Measurements from ENCODE around the gene CAMK1D. TPM values are rescaled to one million over a fixed set of nuclear protein-coding genes. Genes with fewer than 3 reads are reported as not detected.
A peak's percentile ranks its signal among the peaks of the same experiment; 100 is the strongest.

Gene CAMK1D
- total and polyA plus RNA-seq, 2 of the 8 experiments (the other 6 are each of a cell fraction or from before 2014, with no cell fraction given): 3.5 to 10.6 TPM

- no peak for TF ChIP-seq RNF2 (IDR thresholded peaks at IDR 0.05; ENCODE audit: borderline replicate concordance, low read depth, low read length, missing control alignments, poor library complexity, severe bottlenecking)
- TF ChIP-seq CTBP2 (IDR thresholded peaks at IDR 0.05; ENCODE audit: borderline replicate concordance, insufficient read depth, insufficient read length, low read length): no peak
- TF ChIP-seq BRCA1 (IDR thresholded peaks at IDR 0.05; ENCODE audit: low read depth, low read length): no peak
- no peak for TF ChIP-seq SIRT6 (IDR thresholded peaks at IDR 0.05; ENCODE audit: low read length)
- 0 out of 2 replicates have a peak, but pooled peaks have one; percentile 44 for TF ChIP-seq SP1 (IDR thresholded peaks at IDR 0.05; ENCODE audit: low read depth, low read length)
- no peak for TF ChIP-seq SAP30 (IDR thresholded peaks at IDR 0.05; ENCODE audit: insufficient read depth, insufficient replicate concordance, low read length)
- TF ChIP-seq BACH1 (IDR thresholded peaks at IDR 0.05; ENCODE audit: low read length): peak; percentile 61; the same call in 1 of the 2 replicates
- TF ChIP-seq POLR2A (IDR thresholded peaks at IDR 0.05; ENCODE audit: control extremely low read depth in 1 of 2, low read depth in 2 of 2, low read length in 2 of 2): no peak
- 0 out of 2 replicates have a peak, but pooled peaks have one; percentile 40 for TF ChIP-seq YY1 (IDR thresholded peaks at IDR 0.05; ENCODE audit: low read depth, low read length)
- TF ChIP-seq CEBPB (IDR thresholded peaks at IDR 0.05; ENCODE audit: low read depth, low read length): no peak
- peak in 1 of 2 experiments; percentile 21; a peak in 1 of 3 replicates for TF ChIP-seq EP300 (IDR thresholded peaks at IDR 0.05; ENCODE audit: borderline replicate concordance in 1 of 2, low read depth in 2 of 2, low read length in 2 of 2)
- no peak for TF ChIP-seq E2F6 (IDR thresholded peaks at IDR 0.05)
- TF ChIP-seq TAF7 (optimal IDR thresholded peaks at IDR 0.05; ENCODE audit: borderline replicate concordance, low read depth, low read length): peak; percentile 10
Observed at GRCh38 chr10:12482587-12482986, 133.2 kb downstream of the CAMK1D start (continued).

All from H1 (cell line).